ENCODE measurements around the gene ARHGAP25. TPM values are rescaled to one million over a fixed set of nuclear protein-coding genes. Genes with fewer than 3 reads are reported as not detected.

Gene ARHGAP25
- total and polyA plus RNA-seq, 2 donors (not counting 3 experiments of a cell fraction or from before 2014, with no cell fraction given) = 0.50 to 2.0 TPM

DNA sequence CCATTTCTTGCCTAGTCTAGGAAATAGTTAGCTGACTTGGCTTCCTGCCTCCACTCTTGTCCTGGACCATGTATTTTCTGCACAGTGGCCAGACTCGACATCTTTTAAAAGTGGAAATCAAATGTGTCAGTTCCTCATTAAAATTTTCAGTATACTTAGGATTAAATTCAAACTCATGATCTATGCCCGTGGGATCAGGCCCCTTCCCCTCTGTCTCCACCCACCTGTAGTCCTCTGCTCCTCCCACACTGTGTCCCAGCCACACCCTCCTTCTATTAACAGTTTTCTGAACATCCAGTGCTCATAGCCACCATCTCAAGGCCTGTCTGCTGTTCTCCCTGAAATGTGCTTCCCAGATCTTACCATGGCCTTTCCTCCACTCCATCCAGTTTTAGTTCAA, 13.3 kb downstream of the ARHGAP25 start:
- BruUV-seq (replicated peaks) = no TSS peak
- no peaks in the 10 kb centered on the region for H3K4me1 ChIP-seq (ENCODE audit: control insufficient read depth, extremely low read depth, insufficient read depth, low read length)
- FAIRE-seq = no peak
- H3K4me2 ChIP-seq (ENCODE audit: insufficient read depth, low read length) = no peak overlapping the region
- no peaks in the 10 kb centered on the region for H3K79me2 ChIP-seq (ENCODE audit: control insufficient read depth, insufficient read depth, low read length)
- H3K27ac ChIP-seq (ENCODE audit: insufficient read depth, low read depth, low read length) = no peak overlapping the region
- ChIA-PET POLR2A (no interaction called here), CTCF (interaction anchor here (0.7 to 3.1 kb wide), 7 partner anchors 37 to 284 kb away, joined by 3 to 30 read pairs (median 5); no protein-coding TSS in a partner anchor)
- H3K4me3 ChIP-seq (replicated peaks in 1 of 3; ENCODE audit: insufficient read depth in 1 of 3, low read depth in 1 of 3, low read length in 3 of 3) = no peak overlapping the region
- H2AFZ ChIP-seq (ENCODE audit: low read depth, low read length) = no peak overlapping the region
- no peaks in the 10 kb centered on the region for H3K9me3 ChIP-seq (replicated peaks; ENCODE audit: control insufficient read depth, insufficient read depth, low read length)
- peaks cover 0 to 7% of the 10 kb centered on the region in 2 experiments for H3K27me3 ChIP-seq (ENCODE audit: control insufficient read depth in 2 of 2, insufficient read depth in 2 of 2, low read length in 2 of 2)
- DNase-seq (ENCODE audit: low read depth, low spot score) = no peak
- TF ChIP-seq CTCF (IDR thresholded peaks at IDR 0.05; ENCODE audit: extremely low read depth in 1 of 2, insufficient read depth in 1 of 2, low read depth in 1 of 2, low read length in 2 of 2) (no peak), MYC (IDR thresholded peaks at IDR 0.05; ENCODE audit: low read depth, low read length) (no peak), POLR2AphosphoS5 (IDR thresholded peaks at IDR 0.05; ENCODE audit: insufficient read depth, low read depth, low read length) (no peak), POLR2A (IDR thresholded peaks at IDR 0.05; ENCODE audit: low read depth, low read length) (no peak), FOS (IDR thresholded peaks at IDR 0.05; ENCODE audit: borderline replicate concordance, insufficient read depth, low read length) (no peak), MAX (IDR thresholded peaks at IDR 0.05; ENCODE audit: insufficient read depth, insufficient read length) (no peak), JUN (IDR thresholded peaks at IDR 0.05; ENCODE audit: borderline replicate concordance, insufficient read depth, insufficient read length, low read depth) (no peak), GATA2 (IDR thresholded peaks at IDR 0.05; ENCODE audit: insufficient read depth, insufficient read length, low read depth, low read length) (no peak), EZH2 (IDR thresholded peaks at IDR 0.05; ENCODE audit: borderline replicate concordance, low read depth, low read length, severe bottlenecking) (no peak)
- H3K36me3 ChIP-seq (ENCODE audit: control insufficient read depth in 2 of 2, extremely low read depth in 1 of 2, insufficient read depth in 2 of 2, low read length in 2 of 2) = no peaks in the 10 kb centered on the region
- intact Hi-C loops (cut with micrococcal nuclease) (no loop called here), dilution Hi-C loops (cut with MboI; ENCODE audit: extremely low pct_ligation_motif_present, low sequenced_read_pairs) (loop anchor here (25.0 kb wide), 1 partner anchor 189 kb away; no protein-coding TSS in a partner anchor)
- H3K9me1 ChIP-seq (replicated peaks; ENCODE audit: control insufficient read depth, extremely low read depth, insufficient read depth, low read length) = no peaks in the 10 kb centered on the region
- no peaks in the 10 kb centered on the region for H4K20me1 ChIP-seq (replicated peaks; ENCODE audit: control insufficient read depth, extremely low read depth, insufficient read depth, low read length)
- H3K9ac ChIP-seq (replicated peaks; ENCODE audit: extremely low read depth, insufficient read depth, low read length) = no peak overlapping the region

All from endothelial cell of umbilical vein (primary cell).